Measurements from ENCODE around the gene L3MBTL1.

L3MBTL1 gene

GRCh38 chr20:43590036-43590391 is 82.5 kb downstream of the L3MBTL1 start:
- no peak for DNase-seq (ENCODE audit: low spot score)

GRCh38 chr20:43590392-43591303 is 83.2 kb downstream of the L3MBTL1 start, which contains the start of gene IFT52:
Gene IFT52, plus strand, starts transcription at chr20:43590937. Its CDS starts 3,762 bp downstream, at chr20:43594699.
- DNase-seq (ENCODE audit: low spot score) = peak; percentile 90
